Measurements from ENCODE around the gene CENPA.

The CENPA gene

GRCh38 chr2:26743852-26744251 lies 42.0 kb upstream of the CENPA start:
- TF ChIP-seq, protein P1, sequence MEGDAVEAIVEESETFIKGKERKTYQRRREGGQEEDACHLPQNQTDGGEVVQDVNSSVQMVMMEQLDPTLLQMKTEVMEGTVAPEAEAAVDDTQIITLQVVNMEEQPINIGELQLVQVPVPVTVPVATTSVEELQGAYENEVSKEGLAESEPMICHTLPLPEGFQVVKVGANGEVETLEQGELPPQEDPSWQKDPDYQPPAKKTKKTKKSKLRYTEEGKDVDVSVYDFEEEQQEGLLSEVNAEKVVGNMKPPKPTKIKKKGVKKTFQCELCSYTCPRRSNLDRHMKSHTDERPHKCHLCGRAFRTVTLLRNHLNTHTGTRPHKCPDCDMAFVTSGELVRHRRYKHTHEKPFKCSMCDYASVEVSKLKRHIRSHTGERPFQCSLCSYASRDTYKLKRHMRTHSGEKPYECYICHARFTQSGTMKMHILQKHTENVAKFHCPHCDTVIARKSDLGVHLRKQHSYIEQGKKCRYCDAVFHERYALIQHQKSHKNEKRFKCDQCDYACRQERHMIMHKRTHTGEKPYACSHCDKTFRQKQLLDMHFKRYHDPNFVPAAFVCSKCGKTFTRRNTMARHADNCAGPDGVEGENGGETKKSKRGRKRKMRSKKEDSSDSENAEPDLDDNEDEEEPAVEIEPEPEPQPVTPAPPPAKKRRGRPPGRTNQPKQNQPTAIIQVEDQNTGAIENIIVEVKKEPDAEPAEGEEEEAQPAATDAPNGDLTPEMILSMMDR (IDR thresholded peaks at IDR 0.05; ENCODE audit: low read depth, low read length) = no peak
- no peak overlapping the region for H3K4me3 ChIP-seq (ENCODE audit: low read depth, low read length)

- H3K4me3 ChIP-seq (ENCODE audit: low read depth, low read length) = no peak overlapping the region
- TF ChIP-seq, protein P1 (IDR thresholded peaks at IDR 0.05; ENCODE audit: low read depth, low read length) = no peak
Observed at GRCh38 chr2:26744953-26745352, 40.9 kb upstream of the CENPA start.

- TF ChIP-seq, protein P1 (IDR thresholded peaks at IDR 0.05; ENCODE audit: low read depth, low read length) = peak; percentile 92
Observed at GRCh38 chr2:26745609-26746327, 40.1 kb upstream of the CENPA start.

DNA sequence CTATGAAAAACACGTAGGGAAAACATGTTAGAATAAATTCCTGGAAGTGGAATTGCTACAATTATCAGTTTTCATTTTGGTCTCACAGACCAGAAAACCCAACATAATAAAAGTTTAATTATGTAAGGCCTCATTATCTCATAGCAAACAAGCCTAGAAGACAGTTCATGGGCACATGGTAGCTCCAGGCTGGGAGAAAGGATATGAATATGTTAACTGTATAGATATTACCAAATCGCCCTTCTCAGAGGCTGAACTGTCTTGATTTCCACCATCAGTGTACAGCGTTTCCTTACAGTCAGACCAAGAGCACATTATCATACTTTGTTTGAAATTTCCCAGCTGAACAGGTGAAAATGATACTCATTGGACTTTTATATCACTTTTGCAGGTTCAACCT lies 38.9 kb upstream of the CENPA start:
- H3K4me3 ChIP-seq (ENCODE audit: low read depth, low read length) = no peak overlapping the region
- TF ChIP-seq, protein P1 (IDR thresholded peaks at IDR 0.05; ENCODE audit: low read depth, low read length) = no peak

More at GRCh38 chr2:26745609-26746327, 40.1 kb upstream of the CENPA start:
- no peak overlapping the region for H3K4me3 ChIP-seq (ENCODE audit: low read depth, low read length)

GRCh38 chr2:26749787-26750420 lies 36.0 kb upstream of the CENPA start:
- H3K4me3 ChIP-seq (ENCODE audit: low read depth, low read length) = peak overlapping the region; percentile 43

DNA sequence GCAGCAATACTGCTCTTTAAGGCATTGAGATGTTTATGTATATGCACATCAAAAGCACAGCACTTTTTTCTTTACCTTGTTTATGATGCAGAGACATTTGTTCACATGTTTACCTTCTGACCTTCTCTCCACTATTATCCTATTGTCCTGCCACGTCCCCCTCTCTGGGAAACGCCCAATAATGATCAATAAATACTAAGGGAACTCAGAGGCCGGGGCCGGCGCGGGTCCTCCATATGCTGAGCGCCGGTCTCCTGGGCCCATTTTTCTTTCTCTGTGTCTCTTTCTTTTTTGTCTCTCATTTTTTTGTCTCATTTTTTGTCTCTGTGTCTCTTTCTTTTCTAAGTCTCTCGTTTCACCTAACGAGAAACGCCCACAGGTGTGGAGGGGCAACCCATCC lies 35.4 kb upstream of the CENPA start:
- peak overlapping the region; percentile 40 for H3K4me3 ChIP-seq (ENCODE audit: low read depth, low read length)

GRCh38 chr2:26752656-26753055 lies 33.2 kb upstream of the CENPA start:
- TF ChIP-seq, protein P1 (IDR thresholded peaks at IDR 0.05; ENCODE audit: low read depth, low read length) = no peak
- H3K4me3 ChIP-seq (ENCODE audit: low read depth, low read length) = no peak overlapping the region

GRCh38 chr2:26754539-26754938 lies 31.3 kb upstream of the CENPA start:
- TF ChIP-seq, protein P1 (IDR thresholded peaks at IDR 0.05; ENCODE audit: low read depth, low read length) = no peak
- no peak overlapping the region for H3K4me3 ChIP-seq (ENCODE audit: low read depth, low read length)
